RWPE2 (cell line): Measurements from ENCODE around the gene DUOXA1.

Experiments used
- ATAC-seq: fragments of 200-7000 bp; cut with Tn5 transposase; 3 replicates; pipeline ENCODE4 v1.9.1; 2021; ENCODE audit warnings: low read depth
- DNase-seq: peaks from one replicate; pipeline ENCODE4 v3.0.0-alpha.2; 2020; ENCODE audit warnings: low spot score
- H3K27ac ChIP-seq: fragments of 450-650 bp; 2 replicates; pipeline ENCODE4 v1.5.1; 2017; ENCODE audit warnings: mild to moderate bottlenecking; ENCODE audit not compliant: poor library complexity, severe bottlenecking
- H3K27me3 ChIP-seq: fragments of 250-450 bp; sonication (Bioruptor Pico); 2 replicates; pipeline ENCODE4 v1.5.1; 2021; ENCODE audit warnings: mild to moderate bottlenecking, moderate library complexity; ENCODE audit not compliant: insufficient read depth, poor library complexity, severe bottlenecking
- H3K36me3 ChIP-seq: fragments of 250-450 bp; sonication (Bioruptor Pico); 2 replicates; pipeline ENCODE4 v1.5.1; 2020; ENCODE audit warnings: low read depth, mild to moderate bottlenecking, moderate library complexity
- H3K4me1 ChIP-seq: fragments of 250-450 bp; sonication (Bioruptor Pico); 2 replicates; pipeline ENCODE4 v1.5.1; 2021; ENCODE audit warnings: mild to moderate bottlenecking, moderate library complexity; ENCODE audit not compliant: insufficient read depth, poor library complexity, severe bottlenecking
- H3K4me3 ChIP-seq: fragments of 250-450 bp; sonication (Bioruptor Pico); 2 replicates; pipeline ENCODE4 v1.5.1; 2021; ENCODE audit warnings: mild to moderate bottlenecking, moderate library complexity; ENCODE audit not compliant: severe bottlenecking
- H3K9me3 ChIP-seq: fragments of 250-450 bp; sonication (Bioruptor Pico); 2 replicates; pipeline ENCODE4 v1.5.1; 2021; ENCODE audit warnings: mild to moderate bottlenecking, moderate library complexity; ENCODE audit not compliant: severe bottlenecking
- CTCF ChIP-seq: fragments of 450-650 bp; IDR thresholded peaks from one replicate; pipeline ENCODE4 v1.5.1; 2017; ENCODE audit warnings: mild to moderate bottlenecking, moderate library complexity; ENCODE audit not compliant: poor library complexity, severe bottlenecking

DUOXA1 gene

GRCh38 chr15:45166834-45167630 lies 37.4 kb upstream of the DUOXA1 start:
- ATAC-seq, result peak; percentile 70
- peak overlapping the region; percentile 68 for H3K27ac ChIP-seq
- H3K4me1 ChIP-seq, result peaks cover 14% of the 10 kb centered on the region

GRCh38 chr15:45165536-45165935 lies 35.9 kb upstream of the DUOXA1 start:
- Histone ChIP-seq H3K27me3 (no peaks in the 10 kb centered on the region), H3K36me3 (no peaks in the 10 kb centered on the region), H3K27ac (peak overlapping the region; percentile 68), H3K4me3 (no peak overlapping the region), H3K9me3 (no peaks in the 10 kb centered on the region), H3K4me1 (peaks cover 15% of the 10 kb centered on the region)
- no peak for TF ChIP-seq CTCF
- no peak for DNase-seq
- no peak for ATAC-seq

More at GRCh38 chr15:45166834-45167630, 37.4 kb upstream of the DUOXA1 start:
- peak; percentile 90 for DNase-seq
- Histone ChIP-seq H3K9me3 (no peaks in the 10 kb centered on the region), H3K4me3 (peak overlapping the region; percentile 48), H3K36me3 (no peaks in the 10 kb centered on the region), H3K27me3 (no peaks in the 10 kb centered on the region)
- TF ChIP-seq CTCF, result peak; percentile 94

- ATAC-seq, result no peak
Measured at GRCh38 chr15:45164914-45165313, 35.2 kb upstream of the DUOXA1 start.

GRCh38 chr15:45163508-45163856 lies 33.8 kb upstream of the DUOXA1 start:
- TF ChIP-seq CTCF, result no peak
- Histone ChIP-seq H3K4me1 (peaks cover 15% of the 10 kb centered on the region), H3K9me3 (no peaks in the 10 kb centered on the region), H3K4me3 (no peak overlapping the region), H3K27me3 (no peaks in the 10 kb centered on the region), H3K27ac (peak overlapping the region; percentile 82), H3K36me3 (no peaks in the 10 kb centered on the region)
- ATAC-seq, result no peak
- DNase-seq, result no peak

More at GRCh38 chr15:45164914-45165313, 35.2 kb upstream of the DUOXA1 start:
- H3K4me1 ChIP-seq, result peaks cover 15% of the 10 kb centered on the region
- no peak overlapping the region for H3K4me3 ChIP-seq
- H3K9me3 ChIP-seq, result no peaks in the 10 kb centered on the region
- no peak for TF ChIP-seq CTCF
- peak overlapping the region; percentile 68 for H3K27ac ChIP-seq
- H3K36me3 ChIP-seq, result no peaks in the 10 kb centered on the region
- DNase-seq, result no peak
- no peaks in the 10 kb centered on the region for H3K27me3 ChIP-seq
